GM21515 (cell line): ENCODE measurements around the gene TNS3.

ENCODE experiments used
- ATAC-seq: cut with Tn5 transposase; IDR thresholded peaks from one replicate; pipeline ENCODE4 v1.9.1; 2021; ENCODE audit not compliant: unreplicated experiment

The TNS3 gene

DNA sequence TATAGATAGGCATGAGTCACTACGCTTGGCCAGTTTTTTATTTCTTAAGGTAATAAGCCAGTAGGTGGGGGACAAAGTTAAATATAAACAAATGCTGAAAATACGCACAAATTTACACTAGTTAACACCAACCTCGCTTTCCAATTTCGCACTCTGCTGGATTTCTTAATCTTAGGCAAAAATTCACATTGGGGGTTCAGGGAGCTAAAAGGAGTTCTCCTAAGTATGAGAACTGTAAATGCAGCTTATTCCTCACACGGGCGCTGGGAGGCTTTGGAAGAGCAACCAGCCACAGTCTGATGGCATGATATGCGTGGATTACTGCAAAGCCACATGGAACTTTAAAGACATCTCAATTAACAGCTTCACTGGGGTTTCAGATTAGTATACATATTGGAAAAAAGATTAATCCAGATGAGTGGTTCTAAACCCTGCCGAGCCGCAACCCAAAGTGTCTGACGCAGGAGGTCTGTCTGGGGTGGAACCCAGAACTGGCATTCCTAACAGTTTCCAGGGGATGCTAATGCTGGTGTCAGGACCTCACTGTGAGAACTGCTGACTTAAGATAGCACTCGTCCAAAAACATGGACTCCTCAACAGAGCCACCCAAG lies 16.2 kb downstream of the TNS3 start:
- no peak for ATAC-seq

DNA sequence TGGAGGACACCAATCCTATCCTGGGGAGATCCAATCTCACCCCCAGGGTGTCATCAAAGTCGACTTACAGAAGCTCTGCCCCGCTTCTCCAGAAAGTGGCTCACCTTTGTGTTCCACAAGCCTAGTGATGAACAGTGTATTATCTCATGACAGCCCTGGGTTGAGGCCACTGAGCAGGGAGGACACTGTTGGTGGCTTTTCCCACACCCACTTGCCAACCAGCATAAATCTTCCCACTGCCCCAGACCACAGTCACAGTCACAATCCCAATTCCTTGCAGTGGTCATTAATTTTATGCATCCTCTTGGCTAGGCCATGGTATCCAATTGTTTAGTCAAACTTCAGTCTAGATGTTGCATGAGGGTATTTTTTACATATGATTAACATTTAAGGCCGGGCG lies 18.4 kb downstream of the TNS3 start:
- ATAC-seq = no peak

DNA sequence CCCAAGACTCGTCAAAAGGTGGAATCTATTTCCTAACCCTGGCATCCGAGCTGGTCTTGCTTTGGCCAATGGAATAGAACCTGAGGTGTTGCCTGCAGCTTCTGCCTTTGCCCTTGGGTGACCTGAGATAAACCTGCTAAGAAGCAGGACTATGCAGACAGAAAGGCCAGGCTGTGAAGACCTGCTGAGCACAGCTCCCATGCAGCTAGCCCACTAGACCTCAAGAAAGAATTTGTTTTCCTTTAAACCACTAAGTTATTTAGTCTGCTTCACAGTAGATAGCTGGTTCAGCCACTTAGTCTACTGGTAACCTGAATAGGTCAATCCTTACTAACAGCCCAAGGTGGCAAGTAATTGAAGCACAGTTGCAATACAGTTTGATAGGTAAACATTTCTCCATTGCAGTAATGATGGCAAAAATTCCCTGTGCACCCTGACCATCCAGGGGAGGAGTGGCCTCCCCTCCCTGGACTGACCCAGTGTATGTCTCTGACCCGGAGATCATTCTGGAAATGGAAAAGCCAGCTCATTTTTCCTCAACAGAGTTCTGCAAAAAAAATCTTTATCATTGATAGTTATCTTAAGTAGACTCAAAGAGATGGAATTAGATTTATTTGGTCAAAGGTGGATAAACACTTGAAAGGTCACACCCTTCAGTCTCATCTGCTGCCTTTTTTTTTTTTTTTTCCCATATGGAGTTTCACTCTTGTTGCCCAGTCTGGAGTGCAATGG lies 20.0 kb downstream of the TNS3 start:
- no peak for ATAC-seq

DNA sequence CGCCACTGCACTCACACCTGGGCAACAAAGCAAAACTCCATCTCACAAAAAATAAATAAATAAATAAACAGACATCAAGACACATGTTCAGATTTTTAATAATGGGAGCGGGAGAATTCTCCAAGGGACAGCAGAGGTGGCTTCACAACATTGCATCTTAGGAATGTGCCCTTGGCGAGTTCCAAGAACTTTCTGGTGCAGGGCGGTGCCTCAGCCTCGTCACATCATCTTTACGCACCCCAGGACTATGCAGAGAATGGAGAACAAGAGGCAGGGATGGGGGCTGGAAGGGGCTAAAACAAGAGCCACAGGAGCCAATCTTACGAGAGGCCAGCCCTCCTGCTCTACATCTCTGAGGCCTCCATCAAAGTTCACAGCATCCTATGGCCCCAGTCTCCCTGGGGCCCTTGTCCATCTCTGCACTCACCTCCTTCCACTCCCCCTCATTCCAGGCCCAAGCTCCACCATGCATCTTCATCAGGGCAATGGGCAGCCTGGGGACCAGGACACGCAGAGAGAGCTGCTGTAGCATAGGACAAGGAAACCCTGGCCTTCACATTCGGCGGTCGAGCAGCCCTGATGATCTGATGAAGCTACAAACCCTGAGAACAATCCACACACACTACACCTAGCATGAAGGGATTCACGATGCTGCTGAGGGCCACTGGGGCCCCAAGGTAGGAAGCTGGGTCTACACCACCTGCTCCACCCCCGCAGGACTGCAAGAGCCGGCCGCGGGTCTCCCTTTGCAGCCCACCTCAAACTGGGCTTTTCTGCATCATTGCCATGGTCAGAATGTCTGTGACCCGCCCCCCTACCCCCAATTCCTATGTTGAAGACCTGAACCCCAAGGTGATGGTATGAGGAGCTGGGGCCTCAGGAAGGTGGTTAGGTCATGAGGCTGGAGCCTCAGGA lies 22.3 kb downstream of the TNS3 start:
- ATAC-seq = no peak

DNA sequence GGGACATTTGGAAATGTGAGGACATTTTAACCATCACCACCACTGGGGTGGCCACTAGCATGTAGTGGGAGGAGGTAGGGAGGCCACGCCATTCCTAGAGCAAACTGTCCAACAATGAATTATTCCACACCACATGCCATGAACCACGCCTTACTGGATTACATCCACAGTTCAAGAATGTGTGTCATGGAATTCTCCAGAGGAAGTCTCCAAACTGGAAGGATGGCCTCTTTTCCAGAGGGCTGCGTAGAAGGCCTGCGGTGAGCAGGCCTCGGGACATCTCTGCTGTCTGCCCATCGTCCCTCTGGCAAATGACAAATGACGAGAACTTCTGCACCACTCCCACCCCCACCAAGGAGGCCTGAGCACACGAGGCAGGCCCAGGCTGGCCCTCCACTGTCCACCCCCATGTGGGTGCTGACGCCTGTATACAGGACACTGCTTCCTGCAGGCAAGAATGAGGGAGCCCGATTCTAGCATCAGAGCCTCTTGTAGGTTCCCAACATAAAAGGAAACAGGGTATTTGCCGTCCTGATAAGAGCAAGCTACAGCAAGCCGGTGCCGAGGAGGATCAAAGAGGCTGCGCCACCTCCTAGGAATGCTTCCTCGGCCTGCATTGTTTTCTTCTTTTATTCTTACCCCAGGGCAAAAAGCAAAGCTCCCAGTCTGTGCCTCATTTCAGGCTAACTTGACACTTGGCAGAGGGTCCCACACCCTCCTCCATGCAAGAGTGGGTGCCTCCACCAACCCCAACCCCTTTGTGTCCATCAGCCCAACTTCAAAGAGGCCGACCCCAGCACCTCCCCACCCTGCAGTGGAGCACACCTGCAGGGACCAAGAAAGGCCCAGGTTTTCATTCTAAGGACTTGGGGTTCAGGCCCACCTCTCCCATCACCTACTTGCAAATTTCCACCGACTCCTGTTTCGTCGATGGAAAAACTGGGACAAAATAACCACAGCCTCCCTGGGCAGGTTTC lies 23.9 kb downstream of the TNS3 start:
- ATAC-seq = no peak

DNA sequence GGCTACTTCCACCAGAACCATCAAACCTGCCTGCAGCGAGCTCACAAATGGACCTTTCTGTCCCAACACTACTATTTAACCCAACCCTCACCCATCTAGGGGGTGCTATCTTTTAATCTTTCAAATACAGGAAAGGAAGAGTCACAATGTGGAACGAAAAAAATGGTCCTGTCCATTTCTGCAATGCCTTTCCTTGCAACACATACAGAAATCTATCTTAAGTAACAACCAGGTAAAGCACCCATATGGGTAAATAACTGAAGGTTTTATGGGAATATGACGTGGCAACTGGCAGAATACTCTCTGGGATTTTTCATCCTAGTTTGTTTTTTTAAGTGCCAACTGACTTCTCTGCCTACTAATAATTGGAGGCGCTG lies 24.6 kb downstream of the TNS3 start:
- ATAC-seq = no peak

DNA sequence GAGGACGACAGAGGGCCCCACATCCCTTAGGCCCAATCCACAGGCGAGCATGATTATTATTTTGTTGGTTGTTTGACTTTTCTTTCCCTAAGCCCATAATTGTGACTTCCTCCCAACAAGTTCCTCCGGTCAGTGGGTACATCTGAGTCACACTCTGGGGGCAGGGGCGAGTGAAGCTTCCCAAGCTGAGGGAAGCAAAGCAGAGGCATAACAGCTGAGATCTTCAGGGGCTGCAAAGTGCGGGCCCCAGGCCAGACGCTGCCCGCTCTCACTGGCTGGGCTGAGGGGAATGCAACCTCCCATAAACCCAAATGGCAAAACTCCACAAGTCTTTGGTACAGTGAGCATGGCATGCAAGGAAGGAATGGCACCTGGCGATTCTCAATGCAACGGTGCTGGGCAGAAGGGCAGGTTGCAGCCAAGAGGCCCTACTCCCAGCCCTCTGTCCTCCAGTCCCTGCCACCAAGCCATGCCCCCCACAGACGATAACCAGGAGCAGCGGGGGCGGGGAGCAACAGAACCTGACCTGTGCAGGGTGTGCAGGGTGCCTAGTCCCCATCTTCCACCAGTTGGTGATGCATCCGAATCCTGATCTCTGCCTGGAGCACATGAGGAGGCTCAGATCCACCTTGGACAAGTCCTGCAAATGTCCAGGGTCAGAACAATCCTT lies 25.3 kb downstream of the TNS3 start:
- ATAC-seq = no peak

DNA sequence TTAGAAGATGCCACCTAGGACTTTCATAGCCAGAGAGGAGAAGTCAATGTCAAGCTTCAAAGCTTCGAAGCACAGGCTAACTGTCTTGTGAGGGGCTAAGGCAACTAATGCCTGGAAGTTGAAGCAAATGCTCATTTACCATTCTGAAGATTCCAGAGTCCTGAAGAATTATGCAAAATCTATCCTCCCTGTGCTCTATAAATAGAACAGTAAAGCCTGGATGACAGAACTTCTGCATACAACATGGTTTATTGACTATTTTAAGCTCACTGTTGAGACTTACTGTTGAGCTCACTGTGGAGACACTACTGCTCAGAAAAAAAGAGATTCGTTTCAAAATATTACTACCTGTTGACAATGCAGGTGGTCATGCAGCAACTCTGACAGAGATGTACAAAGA lies 28.6 kb downstream of the TNS3 start:
- ATAC-seq = no peak

DNA sequence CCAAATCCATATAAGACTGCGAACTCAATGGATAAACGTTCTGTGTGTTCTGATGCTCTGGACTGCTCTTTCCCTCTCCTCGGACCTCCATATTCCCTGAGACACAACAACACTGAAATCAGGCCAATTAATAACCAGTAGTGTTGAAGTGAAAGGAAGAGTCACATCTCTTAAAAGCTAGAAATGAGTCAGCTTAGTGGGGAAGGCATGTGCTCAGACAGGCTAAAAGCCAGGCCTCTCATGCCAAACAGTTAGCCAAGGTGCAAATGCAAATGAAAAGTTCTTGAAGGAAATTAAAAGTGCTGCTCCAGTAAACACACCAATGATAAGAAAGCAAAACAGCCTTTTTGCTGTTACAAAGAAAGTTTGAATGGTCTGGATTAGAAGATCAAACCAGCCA lies 29.3 kb downstream of the TNS3 start:
- ATAC-seq = peak; percentile 96

DNA sequence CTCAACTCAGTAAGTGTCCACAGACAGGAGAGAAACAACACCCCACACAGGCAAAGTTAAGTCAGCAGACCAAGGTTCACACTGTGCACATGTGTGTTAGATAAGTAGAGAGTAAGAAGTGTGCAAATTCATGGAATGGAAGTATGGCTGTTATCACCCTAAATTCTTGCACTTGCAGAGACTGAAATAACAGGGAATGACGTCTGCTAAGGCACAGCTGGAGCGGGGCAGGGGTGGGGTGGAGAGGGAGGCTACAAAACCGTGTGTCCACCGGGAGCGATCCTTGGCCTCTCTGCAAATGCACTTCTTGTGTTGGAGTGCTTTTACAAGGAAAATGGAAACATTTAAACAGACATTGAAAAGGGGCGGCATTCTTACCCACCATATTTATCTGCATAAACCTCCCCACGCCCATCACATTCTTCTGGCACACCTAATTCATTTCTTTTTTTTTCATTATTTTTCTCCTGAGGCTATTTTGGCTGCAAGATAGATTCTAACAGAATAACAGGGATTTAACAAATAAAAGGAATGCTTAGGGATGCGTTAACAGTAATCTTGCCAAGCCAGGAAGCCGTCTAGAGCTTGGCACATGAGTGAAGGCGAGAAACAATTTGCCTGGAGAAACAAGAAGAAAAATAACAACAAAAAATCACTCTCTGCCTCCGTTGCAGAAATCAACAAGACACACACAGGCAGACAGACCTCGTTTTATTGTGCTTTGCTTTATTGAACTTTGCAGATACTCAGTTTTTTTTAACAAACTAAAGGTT lies 30.1 kb downstream of the TNS3 start:
- ATAC-seq = no peak

DNA sequence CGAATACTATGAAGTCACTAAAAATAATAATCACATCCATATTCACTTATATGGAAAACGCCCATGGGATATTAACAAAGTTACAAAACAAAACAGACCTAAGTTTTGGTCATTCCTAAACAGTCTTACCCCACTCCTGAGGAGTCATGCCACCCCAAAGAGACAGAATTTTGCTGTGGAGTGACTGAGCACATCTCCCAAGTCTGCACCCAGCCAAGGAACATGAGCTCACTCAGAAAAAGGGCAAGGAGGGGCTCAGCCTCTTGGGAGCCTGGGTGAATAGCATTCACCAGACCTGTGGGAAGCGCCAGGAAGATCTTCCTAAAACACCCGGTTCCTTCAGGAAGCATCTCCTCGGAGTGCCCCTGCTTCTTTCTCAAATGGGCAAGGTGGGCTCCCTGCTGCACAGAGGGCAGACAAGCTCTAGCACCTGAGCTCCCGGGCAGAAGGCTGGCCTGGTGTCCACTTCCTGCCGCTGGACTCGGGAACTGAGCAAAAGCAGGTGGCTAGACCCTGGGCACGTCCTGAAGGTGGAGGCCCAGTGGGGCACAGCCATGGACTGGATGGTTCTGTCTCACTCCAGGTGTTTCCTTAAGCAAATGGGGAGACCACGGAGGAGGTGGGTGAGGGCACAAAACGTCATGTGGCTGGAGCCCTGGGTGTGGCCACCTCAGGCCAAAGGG lies 31.0 kb downstream of the TNS3 start:
- no peak for ATAC-seq

DNA sequence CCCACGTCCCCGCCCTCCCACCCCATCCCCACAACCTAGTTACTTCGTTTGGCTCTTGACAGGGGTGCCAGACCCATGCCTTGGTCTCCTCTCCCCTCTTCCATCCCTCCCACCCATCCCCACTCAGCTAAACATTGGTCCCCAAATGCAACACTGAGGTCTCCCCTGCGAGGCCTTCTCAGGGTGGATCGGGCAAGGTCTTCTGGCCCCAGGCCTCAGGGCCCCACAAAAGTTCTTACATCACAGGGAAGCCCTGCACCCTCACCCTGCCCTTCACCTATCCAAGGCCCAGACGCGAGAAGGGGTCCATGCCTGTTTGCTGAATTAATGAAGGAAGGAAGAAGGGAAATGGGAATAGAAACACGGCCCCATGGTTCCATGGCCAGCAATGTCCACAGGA lies 32.0 kb downstream of the TNS3 start:
- no peak for ATAC-seq

DNA sequence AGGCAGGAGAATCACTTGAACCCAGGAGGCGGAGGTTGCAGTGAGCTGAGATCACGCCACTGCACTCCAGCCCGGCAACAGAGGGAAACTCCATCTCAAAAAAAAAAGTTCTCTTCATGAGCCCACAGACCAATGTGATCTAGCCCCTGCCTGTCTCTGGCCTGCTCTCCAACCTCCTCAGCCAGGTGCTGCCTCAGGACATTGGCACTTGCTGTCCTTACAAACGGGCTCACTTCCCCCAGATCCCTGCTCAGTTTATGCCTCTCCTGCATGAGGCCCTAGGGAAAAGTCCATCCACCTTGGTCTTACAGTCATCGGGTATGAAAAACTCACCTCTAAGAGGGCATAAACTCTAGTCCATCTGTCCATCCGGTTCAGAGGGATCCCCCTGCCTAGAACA lies 32.5 kb downstream of the TNS3 start:
- ATAC-seq = no peak

DNA sequence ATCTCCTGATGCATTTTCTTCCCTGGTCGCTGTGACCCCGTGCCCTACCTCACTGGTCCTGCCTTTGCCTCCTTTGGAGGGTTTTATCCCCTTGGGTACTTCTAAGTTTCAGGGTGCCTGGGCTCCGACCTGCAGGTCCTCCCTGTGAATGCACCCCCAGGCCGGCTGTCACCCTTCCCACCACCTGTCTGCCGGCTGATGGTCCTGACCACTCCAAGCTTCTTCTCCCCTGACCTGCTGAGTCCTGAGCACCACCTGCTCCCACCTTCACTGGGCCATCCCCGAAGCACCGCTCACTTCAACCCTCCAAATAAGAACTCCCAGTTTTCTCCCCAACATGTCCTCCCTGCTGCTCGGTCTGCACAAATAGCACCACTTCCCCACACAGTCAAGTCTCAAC lies 33.4 kb downstream of the TNS3 start:
- ATAC-seq = no peak

DNA sequence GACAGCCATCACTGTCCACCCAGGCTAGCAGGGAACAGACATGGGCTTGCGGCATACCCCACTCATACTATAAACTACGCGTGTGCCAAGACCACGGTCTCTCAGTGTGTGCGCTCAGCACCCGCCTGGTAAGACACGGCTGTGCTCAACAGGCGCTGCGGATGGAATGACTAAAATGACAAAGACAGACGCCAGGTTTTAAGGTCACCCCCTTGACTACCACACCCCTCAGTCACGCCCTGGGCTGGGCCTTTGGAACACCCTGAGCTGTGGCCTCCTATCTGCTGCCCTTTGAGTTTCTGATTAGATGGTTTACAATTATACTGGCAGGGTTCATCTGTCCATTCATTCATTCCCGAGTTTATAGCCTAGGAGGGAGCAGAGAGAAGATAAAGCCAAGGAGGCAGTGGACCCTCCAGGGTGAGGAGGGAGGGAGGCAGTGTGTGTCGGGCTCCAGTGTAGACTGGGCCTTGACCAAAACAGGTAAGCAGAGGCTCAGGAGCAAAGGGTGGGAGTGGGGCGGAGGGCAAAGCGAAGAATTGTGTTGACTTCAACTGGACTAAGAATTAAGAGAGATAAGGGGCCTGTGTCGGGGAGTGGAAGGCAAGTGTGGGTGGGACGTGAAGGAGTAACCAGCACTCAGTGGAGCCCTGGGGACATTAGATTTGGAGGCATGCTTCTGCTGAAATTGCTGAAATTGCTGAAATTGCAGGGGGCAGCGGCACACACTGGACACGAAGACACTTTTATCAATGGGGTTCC lies 35.0 kb downstream of the TNS3 start:
- no peak for ATAC-seq

DNA sequence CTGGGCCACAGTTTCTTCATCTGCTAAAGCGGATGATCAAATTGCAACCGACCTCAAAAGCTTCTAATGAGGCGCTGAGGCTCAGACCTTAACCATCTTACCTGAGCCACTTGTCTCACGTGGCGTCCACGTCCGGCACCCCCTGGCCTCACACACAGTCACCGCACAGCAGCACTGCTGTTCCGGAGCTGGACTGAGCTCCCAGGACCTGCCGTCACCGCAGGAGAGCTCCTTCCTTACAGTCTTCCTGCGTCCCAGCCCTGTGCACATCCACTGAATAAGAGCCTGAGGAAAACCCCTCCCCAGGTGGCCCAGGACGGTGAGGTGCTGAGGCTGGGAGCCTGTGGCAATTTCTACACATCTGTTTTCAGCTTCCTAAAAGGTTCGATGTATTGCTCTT lies 35.7 kb downstream of the TNS3 start:
- no peak for ATAC-seq

DNA sequence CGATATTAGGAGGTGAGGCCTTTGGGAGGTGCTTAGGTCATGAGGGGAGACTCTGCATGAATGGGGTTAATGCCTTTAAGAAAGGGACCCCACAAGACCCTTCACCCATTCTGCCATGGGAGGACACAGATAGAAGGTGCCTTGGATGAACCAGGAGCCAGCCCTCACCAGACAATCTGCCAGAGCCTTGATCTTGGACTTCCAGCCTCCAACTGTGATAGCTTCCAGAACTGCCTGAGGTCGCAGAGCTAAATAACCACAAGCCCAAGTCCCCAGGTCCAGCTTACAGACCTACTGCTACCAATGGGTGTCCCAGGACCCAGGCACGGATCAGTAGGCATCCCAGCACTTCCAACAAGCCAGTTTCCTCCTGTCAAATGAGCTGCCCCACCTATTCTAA lies 37.5 kb downstream of the TNS3 start:
- ATAC-seq = no peak

DNA sequence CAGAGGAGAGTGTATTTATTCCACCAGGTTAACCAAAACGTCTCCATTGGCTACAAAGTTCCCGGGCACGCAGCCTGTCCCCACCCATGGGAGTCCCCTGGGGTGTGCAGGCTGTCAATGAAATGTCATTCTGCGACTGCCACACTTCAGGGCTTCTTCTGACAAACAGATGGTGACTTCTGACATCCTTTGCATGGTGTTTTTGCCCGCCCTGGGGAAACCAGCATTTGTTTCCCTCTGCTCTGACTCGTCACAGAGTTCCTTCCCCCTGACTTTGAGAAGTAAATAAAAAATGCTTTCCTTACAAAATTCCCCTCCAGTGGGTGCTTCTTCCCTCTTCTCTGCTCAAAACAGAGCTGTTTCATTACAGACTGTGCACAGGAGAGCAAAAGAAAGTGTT lies 38.2 kb downstream of the TNS3 start:
- ATAC-seq = no peak
